WTC11 (cell line): ENCODE measurements around the gene BBS9.

ENCODE experiments used
- CREB1 ChIP-seq: sonication (generic); formaldehyde crosslinking; IDR thresholded peaks from 2 replicates; pipeline ENCODE4 v1.8.0; 2023; ENCODE audit warnings: mild to moderate bottlenecking, missing genetic modification reagents
- CTCF ChIP-seq: fragments of 200-600 bp; IDR thresholded peaks from 2 replicates; pipeline ENCODE4 v1.8.0; 2022; ENCODE audit warnings: antibody characterized with exemption
- ETV6 ChIP-seq: sonication (generic); formaldehyde crosslinking; IDR thresholded peaks from 2 replicates; pipeline ENCODE4 v1.8.1; 2022; ENCODE audit warnings: mild to moderate bottlenecking, missing genetic modification reagents
- MAX ChIP-seq: sonication (generic); formaldehyde crosslinking; IDR thresholded peaks from 2 replicates; pipeline ENCODE4 v1.8.0; 2022; ENCODE audit warnings: mild to moderate bottlenecking, missing genetic modification reagents
- NR3C1 ChIP-seq: sonication (generic); formaldehyde crosslinking; conservative IDR thresholded peaks from 2 replicates; pipeline ENCODE4 v1.8.1; 2023; ENCODE audit warnings: low read depth, mild to moderate bottlenecking, missing genetic modification reagents
- TEAD1 ChIP-seq: sonication (generic); formaldehyde crosslinking; IDR thresholded peaks from 2 replicates; pipeline ENCODE4 v1.8.0; 2022; ENCODE audit warnings: mild to moderate bottlenecking, missing genetic modification reagents
- USF2 ChIP-seq: sonication (generic); formaldehyde crosslinking; IDR thresholded peaks from 2 replicates; pipeline ENCODE4 v1.8.1; 2023; ENCODE audit warnings: mild to moderate bottlenecking, missing genetic modification reagents, moderate library complexity
- ZNF232 ChIP-seq: sonication (generic); formaldehyde crosslinking; IDR thresholded peaks from 2 replicates; pipeline ENCODE4 v1.8.0; 2022; ENCODE audit warnings: mild to moderate bottlenecking, missing genetic modification reagents

GRCh38 chr7:33108554-33109004 is 20.8 kb upstream of the BBS9 start:
- TF ChIP-seq CTCF (no peak), TEAD1 (CRISPR knock-in tag) (no peak), CREB1 (CRISPR knock-in tag) (no peak), ZNF232 (CRISPR knock-in tag) (no peak), ETV6 (CRISPR knock-in tag) (no peak), NR3C1 (CRISPR knock-in tag) (no peak), MAX (CRISPR knock-in tag) (no peak), USF2 (CRISPR knock-in tag) (no peak)
